GM12891 (cell line): Measurements from ENCODE around the gene NEK8.

Experiments
- PAX5 ChIP-seq: IDR thresholded peaks from 2 replicates; pipeline ENCODE4 v1.6.1; 2011; ENCODE audit warnings: low read length, moderate library complexity, mild to moderate bottlenecking; ENCODE audit not compliant: insufficient read depth, severe bottlenecking
- POLR2A ChIP-seq: IDR thresholded peaks from 2 replicates; pipeline ENCODE4 v1.6.1; 2011; ENCODE audit warnings: low read depth, low read length, control low read depth
- POLR2AphosphoS5 ChIP-seq: IDR thresholded peaks from 2 replicates; pipeline ENCODE4 v1.6.1; 2011; ENCODE audit warnings: low read depth, low read length, control low read depth
- SPI1 ChIP-seq: IDR thresholded peaks from 2 replicates; pipeline ENCODE4 v1.6.1; 2011; ENCODE audit warnings: low read depth, low read length, control low read depth
- TAF1 ChIP-seq: IDR thresholded peaks from 2 replicates; pipeline ENCODE4 v1.6.1; 2011; ENCODE audit warnings: low read depth, low read length, control low read depth

- TF ChIP-seq POLR2A: no peak
- TF ChIP-seq SPI1: no peak
- TF ChIP-seq POLR2AphosphoS5: no peak
- no peak for TF ChIP-seq TAF1
- TF ChIP-seq PAX5: no peak
Observed at GRCh38 chr17:28763804-28764266, 35.2 kb downstream of the NEK8 start.
